CD4-positive, alpha-beta T cell treated with Interferon alpha-2 for 1 hour (primary cell): ENCODE results near the gene USP25.

Experiments used
- DNase-seq, 2 donors: peaks; one replicate each; pipeline ENCODE4 v3.0.0-alpha.2; 2020 to 2022

USP25 gene

GRCh38 chr21:15874615-15875014 is 144.8 kb downstream of the USP25 start:
- no peak for DNase-seq

DNA sequence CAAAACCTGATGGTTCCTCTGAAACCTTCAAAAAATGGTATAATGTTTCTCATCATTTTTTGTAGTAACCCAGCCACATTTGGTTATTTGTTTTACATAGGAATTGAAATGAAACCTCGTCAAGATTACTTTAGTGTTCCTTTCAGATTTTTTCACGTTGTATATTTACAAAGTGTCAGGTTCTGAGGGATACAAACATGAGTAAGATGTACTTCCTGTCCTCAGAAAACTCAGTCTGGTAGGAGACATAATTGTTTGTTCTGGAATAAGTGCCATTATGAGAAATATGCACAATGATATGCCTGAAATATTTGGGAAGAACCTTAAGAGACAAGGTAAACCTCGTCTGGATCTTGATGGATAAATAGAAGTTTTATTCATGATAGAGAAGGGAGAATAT is 145.5 kb downstream of the USP25 start:
- no peak for DNase-seq

DNA sequence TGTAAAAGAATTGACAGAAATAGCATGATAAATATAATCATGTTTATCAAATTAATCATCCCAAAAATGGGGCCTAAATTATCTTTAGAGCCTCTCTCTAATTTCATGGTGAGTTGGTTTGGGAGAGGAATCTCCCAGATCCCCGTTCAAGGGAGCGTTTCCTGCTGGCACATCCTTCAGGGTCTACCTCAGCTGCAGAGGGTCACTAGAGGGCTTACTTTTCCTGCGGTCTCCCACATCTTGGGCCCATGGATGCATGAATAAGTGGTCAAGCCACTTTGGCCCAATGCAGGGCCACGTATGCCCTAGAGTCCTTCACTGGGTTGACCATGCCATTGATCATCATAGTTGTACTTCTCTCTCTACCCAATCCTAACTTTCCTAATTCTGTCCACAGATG is 164.1 kb downstream of the USP25 start:
- DNase-seq = no peak

GRCh38 chr21:15894596-15894995 is 164.8 kb downstream of the USP25 start:
- no peak for DNase-seq

DNA sequence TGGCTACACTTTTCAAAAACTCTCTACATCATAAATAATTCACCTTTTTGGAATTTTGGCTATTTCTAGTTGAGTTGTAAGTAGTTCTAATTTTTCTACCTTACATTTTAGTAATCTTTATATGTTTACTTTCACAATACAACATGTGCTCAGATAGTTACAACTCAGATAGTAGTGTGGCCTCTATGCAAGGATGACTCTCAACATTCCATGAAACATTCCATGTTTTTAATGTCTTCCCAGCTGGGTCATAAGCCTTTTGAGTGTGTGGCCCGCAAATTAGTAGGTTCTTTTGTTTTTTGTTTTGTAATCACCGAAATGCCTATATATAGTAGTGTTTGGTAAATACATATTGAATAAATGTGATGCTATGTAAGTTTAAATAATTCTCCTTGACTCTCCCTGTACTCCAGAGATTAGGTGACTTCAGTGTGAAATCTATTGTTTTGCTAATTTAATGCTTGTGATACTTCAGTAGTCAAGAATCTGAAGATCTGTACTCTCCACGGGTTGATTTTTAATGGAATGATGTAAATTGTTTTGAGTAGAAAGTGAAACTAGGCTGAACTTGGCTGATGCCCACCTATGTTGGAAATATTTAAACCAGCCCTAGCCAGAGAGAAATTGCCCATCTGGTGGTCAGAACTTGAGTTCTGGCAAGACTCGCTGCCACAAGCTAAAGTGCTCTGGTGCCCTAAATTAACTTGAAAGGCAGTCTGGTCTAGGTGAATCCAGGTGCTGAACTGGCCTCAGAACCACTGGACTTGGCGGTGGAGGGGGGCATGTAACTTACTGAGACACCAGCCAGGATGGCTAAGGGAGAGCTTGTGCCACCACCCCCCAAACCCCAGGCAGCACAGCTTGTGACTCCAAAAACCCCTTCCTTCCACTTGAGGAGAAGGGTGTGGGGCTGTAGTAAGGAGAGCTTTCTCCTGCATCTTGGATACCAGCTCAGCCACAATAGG is 165.6 kb downstream of the USP25 start:
- DNase-seq = no peak

DNA sequence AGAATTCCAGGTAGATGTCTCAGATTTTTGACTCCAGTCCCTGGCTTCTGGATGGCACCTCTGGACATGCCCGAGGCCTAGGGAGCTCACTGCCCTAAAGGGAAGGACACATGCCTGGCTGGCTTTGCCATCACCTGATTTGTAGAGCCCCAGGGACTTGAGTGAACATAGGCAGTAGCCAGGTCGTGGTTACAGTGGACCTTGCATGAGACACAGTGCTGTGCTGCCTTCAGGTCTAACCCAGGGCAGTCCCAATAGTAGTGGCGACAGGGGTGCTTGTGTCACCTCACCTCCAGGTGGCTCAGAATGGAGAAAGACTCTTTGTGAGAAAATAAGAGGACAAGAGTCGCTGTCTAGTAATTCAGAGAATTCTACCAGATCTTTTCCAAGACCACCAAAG is 166.7 kb downstream of the USP25 start:
- no peak for DNase-seq

DNA sequence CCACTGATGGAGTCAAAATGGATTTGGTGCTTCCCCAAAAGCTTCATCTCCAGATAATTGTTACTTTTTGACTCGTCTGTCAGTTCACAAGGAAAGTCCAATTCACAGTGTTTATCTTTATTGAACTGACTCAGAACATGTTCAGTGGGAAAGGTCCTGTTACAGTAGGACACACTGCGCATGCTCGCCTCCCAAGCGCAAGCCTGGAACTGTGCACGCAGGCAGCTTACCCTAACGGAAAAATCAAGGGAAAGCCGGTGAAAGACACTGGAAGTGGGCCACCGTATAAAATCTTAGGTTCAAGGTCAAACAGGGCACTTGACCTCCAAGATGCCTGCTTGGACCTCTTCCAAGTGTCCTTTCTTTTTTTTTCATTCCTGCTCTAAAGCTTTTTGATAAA is 174.6 kb downstream of the USP25 start:
- no peak for DNase-seq

DNA sequence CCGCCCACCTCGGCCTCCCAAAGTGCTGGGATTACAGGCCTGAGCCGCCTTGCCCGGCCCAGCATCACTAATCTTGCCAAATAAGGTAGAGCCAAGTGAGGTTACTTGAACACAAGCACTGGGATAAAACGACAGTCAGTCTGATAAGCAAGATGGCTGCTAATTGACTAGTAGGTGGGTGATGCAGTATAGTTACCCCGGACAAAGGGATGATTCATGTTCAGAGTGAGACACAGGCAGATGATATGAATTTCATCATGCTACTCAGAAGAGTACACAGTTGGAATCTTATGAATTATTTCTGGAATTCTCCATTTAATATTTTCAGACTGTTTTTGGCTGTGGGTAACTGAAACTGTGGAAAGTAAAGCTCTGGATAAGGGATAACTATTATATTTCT is 178.4 kb downstream of the USP25 start:
- DNase-seq = no peak

- no peak for DNase-seq
Measured at GRCh38 chr21:15928196-15928595, 198.4 kb downstream of the USP25 start.

DNA sequence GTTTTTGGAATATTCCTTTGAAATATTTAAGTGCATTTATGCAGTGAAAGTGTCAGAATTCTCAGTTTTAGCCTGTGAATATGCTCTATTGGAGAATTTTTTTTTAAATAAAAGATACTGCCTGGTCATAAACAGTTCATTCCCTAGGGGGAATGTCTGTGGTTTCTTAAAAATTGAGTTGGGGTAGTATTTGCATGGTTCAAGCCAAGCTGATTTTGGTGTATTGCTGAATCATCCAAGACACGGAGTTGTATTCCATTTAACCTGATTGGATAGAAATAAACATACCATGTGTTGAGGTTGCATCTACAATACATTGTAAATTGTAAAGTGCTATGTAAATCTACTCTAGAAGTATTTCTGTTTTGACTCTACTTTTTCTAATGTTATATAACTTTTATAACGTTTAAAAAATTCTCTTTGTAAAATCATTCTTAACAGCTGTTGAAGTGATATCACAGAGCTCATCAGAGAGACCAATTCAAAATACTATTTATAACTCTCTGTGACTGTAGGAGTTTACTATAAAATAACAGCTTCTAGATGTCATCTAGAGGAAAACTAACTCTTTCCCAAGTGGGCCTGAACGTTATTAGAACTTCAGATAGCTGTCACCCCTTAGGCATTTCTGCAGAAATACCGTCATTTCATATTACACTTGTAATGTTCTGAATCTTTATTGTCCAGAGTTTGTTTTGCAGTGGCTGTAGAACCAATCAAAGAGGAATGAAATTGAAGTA is 199.1 kb downstream of the USP25 start:
- no peak for DNase-seq

- no peak for DNase-seq
Measured at GRCh38 chr21:15929536-15929935, 199.8 kb downstream of the USP25 start.
